GM18870 (cell line): Measurements from ENCODE around the gene DHRSX.
"Not testable (repeated sequence)": the region's sequence is repeated elsewhere in the genome, so short reads cannot be mapped to it uniquely, and the experiment has no call there.

ENCODE experiments used
- ATAC-seq: cut with Tn5 transposase; IDR thresholded peaks from one replicate; pipeline ENCODE4 v1.9.1; 2021; ENCODE audit warnings: moderate library complexity; ENCODE audit not compliant: unreplicated experiment

DHRSX gene

GRCh38 chrX:2360731-2361130 is 140.0 kb downstream of the DHRSX start:
- no peak for ATAC-seq

GRCh38 chrX:2359522-2359921 is 141.3 kb downstream of the DHRSX start:
- not testable (repeated sequence) for ATAC-seq

DNA sequence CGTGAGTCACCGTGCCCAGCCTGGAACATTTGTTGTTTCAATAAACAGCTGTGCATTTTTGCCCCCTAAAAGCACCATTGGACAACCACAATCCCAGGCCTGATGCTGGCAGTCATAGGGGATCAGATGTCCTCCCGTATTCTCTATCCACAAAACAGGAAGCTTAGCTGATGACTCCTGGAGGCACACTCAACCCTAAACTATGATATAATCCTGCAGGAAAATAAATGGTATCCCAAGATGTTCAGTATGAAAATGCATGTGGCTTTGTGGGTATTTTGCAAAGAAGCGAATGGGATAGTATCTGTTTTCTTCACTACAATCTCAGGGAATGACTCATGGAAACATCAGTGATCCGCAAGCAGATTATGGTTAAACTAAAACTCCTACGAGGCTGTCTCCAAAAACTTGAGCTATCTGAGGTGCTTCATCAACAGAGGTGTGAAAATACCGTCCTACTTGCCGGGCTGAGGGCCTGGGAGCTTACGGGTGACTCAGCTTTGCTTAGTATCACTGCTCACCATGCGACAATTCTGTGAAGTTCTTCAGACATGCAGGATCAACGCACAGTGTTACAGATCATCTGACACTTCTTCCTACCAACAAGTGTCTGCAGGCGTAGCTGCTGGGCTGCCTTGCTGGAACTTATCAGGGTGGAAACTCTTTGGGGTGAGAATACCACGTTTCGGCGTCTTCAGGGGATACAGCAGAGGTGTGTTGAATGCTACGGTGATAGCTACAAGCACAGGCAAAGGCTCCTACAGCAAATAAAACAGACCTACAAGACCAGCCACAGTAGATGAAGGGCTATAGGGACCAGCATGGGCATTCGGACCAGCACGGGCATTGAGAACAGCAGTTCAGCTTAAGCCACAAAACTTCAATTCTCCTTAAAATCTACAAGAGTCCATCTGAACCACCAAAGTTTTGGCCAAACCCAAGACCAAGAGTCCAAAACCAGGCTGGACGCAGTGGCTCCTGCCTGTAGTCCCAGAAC is 148.5 kb downstream of the DHRSX start:
- no peak for ATAC-seq

- ATAC-seq = no peak
Observed at GRCh38 chrX:2351321-2351720, 149.5 kb downstream of the DHRSX start.

DNA sequence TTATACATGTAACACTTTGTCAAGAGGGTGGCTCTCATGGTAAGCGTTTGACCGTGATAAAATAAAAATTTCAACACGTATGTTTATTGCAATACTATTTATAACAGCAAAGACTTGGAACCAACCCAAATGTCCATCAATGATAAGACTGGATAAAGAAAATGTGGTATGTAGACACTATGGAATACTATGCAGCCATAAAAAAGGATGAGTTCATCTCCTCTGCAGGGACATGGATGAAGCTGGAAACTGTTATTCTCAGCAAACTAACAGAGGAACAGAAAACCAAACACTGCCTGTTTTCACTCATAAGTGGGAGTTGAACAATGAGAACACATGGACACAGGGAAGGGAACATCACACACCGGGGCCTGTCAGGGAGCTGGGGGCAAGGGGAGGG is 150.1 kb downstream of the DHRSX start:
- not testable (repeated sequence) for ATAC-seq

- not testable (repeated sequence) for ATAC-seq
Observed at GRCh38 chrX:2350036-2350435, 150.7 kb downstream of the DHRSX start.

- no peak for ATAC-seq
Observed at GRCh38 chrX:2348211-2348610, 152.6 kb downstream of the DHRSX start.

GRCh38 chrX:2346158-2346557 is 154.6 kb downstream of the DHRSX start:
- no peak for ATAC-seq

DNA sequence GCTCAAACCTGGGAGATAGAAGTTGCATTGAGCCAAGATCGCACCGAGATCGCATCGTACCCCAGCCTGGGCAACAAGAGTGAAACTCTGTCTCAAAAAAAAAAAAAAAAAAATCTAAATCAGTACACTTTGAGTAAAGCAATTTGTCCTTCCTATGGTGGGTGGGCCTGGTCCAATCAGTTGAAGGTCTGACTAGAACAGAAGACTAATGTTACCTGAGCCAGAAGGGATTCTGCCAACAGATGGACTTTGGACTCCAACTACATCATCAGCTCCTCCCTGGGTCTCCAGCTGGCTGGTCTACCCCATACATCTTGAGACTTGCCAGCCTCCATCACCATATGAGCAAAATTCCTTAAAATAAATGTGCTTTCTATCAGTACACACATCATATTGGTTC is 155.2 kb downstream of the DHRSX start:
- no peak for ATAC-seq

DNA sequence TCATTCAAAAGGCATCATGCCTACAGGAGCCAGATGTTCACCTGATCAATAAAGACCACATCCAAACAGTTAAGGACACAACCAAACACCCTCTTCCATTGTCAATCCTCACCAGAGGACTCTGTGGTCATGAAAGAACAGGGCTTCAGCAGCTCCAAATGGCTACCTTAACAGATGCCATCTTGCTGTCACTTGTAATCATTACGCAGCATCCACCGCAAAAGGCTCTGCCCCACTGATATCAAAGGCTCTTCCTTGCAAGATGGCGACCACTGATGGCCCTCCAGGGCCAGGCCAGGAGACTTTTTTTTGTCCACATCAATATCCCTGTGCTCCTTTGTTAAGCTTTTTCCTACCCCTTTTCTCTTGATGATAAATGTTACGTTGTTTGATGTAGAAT is 157.4 kb downstream of the DHRSX start:
- no peak for ATAC-seq

DNA sequence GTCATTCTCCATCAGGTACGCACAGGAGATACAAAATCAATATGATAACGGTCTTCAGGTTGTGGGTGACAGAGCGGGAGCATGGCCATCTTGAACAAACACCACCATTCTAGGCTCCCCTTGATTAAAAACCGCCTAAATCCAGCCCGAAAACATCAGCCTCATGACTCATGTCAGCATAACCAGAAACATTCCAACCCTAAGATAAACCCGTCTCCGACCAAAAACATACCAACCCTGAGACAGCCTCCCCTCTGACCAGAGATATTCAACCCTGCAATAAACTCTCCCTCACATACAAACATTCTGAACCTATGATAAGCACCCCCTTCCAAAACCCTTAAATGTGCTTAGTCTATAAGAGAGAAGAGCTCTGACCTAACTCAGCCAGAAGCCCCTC is 157.9 kb downstream of the DHRSX start:
- no peak for ATAC-seq

DNA sequence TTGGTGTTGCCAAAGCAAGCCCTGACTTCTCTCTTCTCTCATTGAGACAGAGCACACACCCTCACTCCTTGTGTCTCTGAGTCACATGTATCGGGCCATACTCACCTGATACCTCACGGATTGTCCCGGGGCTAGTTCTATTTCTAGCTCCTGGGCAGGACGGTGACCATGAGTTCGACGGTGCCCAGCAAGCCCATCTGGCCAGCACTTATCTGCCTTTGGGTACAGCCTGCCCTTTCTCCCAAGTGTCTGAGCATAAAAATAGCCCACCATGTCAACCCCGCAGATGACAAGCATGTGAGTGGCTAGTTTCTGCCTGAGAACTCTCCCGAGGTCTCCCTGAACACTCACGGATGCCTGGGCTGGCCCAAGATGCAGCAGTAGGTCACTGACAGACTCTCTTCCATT is 158.5 kb downstream of the DHRSX start:
- ATAC-seq = no peak

- no peak for ATAC-seq
Observed at GRCh38 chrX:2340991-2341390, 159.8 kb downstream of the DHRSX start.

- no peak for ATAC-seq
Observed at GRCh38 chrX:2336181-2336580, 164.6 kb downstream of the DHRSX start.

DNA sequence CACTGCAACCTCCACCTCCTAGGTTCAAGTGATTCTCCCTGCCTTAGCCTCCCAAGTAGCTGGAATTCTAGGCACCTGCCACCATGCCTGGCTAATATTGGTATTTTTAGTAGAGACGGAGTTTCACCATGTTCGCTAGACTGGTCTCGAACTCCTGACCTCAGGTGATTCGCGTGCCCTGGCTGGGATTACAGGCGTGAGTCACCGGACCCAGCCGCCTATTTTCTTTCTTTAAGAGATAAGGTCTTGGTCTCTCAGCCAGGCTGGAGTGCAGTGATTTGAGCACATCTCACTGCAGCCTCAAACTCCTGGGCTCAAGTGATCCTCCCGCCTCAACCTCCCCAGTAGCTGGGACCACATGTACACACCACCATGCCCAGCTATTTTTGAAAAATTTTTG is 166.5 kb downstream of the DHRSX start:
- ATAC-seq = no peak

- ATAC-seq = no peak
Observed at GRCh38 chrX:2332252-2332651, 168.5 kb downstream of the DHRSX start.

DNA sequence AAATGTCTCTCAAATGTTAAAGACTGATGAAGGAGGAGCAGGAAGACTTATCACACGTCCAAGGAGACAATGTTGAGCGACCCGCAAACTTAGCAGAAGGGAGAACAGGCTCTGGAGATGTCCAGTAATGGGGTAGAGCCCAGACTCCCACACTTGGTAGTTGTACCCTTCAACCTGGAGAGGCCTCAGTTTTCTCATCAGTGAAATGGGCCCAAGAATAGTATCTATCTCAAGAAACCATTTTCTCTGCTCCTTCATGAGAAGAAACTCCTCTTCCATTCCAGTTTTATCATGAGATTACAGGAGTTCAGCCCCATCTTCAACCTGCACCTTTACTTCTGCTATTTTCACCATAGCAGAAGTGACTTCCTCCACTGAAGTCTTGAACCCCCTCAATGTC is 169.9 kb downstream of the DHRSX start:
- no peak for ATAC-seq

DNA sequence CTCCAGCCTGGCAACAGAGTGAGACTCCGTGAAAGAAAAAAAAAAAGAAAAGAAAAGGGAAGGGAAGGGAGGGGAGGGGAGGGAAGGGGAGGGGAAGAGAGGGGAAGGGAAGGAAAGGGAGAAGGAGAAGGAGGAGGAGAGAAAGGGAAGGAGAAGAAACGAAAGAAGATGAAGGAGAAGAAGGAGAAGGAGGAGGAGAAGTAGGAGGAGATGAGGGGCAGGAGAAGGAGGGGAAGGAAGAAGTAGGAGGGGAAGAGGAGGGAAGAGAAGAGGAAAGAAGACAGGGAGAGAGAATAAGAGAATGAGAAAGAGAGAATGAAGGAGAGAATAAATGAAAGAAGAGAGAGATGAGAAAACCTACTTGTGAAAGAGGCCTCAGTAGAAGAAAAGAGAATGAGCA is 170.3 kb downstream of the DHRSX start:
- ATAC-seq = no peak

DNA sequence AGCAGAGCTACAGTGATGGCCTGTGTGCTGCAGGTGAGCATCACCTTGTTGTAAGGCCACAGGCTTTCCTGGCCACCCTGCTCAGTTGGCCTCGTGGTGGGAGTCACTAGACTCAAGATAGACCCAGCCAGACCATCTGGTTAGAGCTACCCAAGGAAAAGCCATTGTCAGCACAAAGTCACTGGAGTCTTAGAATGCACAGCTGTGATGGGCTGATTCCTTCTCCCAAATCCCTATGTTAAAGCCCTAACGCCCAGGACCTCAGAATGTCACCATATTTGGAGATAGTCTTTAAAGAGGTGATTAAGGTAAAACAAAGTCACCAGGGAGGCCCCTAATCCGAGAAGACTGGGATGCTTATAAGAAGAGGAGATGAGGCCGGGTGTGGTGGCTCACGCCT is 173.4 kb downstream of the DHRSX start:
- ATAC-seq = no peak

DNA sequence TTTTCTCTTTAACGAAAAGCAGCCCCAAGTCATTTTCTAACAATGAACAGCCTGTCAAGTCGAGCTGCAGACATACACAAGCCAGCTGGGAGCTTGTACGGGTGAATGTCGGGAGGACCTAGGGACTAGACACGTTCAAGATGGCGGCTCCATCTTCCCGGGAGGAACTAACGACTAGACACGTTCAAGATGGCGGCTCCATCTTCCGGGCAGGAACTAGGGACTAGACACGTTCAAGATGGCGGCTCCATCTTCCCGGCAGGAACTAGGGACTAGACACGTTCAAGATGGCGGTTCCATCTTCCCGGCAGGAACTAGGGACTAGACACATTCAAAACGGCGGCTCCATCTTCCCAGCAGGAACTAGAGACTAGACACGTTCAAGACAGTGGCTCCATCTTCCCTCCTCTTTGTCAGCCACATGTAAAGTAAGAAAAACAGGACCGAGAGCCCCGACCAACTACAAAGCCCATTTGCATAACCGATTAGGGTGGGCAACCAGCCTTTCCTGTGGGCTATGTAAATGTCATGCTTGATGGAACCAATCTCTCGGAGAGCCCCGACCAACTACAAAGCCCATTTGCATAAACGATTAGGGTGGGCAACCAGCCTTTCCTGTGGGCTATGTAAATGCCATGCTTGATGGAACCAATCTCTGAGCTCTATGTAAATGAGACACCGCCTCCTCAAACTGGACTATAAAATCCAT is 175.5 kb downstream of the DHRSX start:
- peak; percentile 61 for ATAC-seq

DNA sequence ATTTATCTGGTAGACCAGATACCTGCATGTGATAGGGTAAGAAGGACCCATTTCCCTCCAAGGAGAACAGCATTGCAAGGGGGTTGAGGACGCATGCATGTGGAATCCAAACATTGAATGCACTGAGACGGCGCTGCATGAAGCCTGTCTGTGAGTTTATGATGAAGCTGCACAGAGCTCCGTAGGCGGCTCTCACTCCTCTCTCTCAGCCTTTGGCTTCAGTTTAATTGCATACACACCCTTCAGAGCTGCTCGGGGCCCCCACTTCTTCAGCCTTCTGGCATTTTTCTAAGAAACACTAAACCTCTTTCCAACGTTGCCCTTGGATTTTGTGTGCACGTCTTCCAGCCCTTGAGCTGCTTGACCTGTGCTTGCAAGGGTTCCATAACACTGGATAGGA is 176.6 kb downstream of the DHRSX start:
- no peak for ATAC-seq

- ATAC-seq = no peak
Observed at GRCh38 chrX:2321411-2321810, 179.4 kb downstream of the DHRSX start.
